ENCODE results near the gene HNRNPA2B1.
A peak's percentile ranks its signal among the peaks of the same experiment; 100 is the strongest.

- TF ChIP-seq CTCF (IDR thresholded peaks at IDR 0.05), result no peak
- peak; percentile 54 for TF ChIP-seq REST (IDR thresholded peaks at IDR 0.05)
- no peak for TF ChIP-seq MYC (IDR thresholded peaks at IDR 0.05; ENCODE audit: borderline replicate concordance, low read length)
- TF ChIP-seq NR3C1 (IDR thresholded peaks at IDR 0.05), result no peak
- TF ChIP-seq HMGXB4 (CRISPR knock-in tag; IDR thresholded peaks at IDR 0.05; ENCODE audit: borderline replicate concordance), result no peak
- TF ChIP-seq ELK1 (IDR thresholded peaks at IDR 0.05; ENCODE audit: low read depth, low read length), result no peak
- peak in 1 of 2 experiments; percentile 27; a peak in 1 of 4 replicates for TF ChIP-seq CEBPB (IDR thresholded peaks at IDR 0.05)
- TF ChIP-seq MAFK (IDR thresholded peaks at IDR 0.05; ENCODE audit: partially characterized antibody), result no peak
Measured at GRCh38 chr7:26200444-26201246, at the start of gene HNRNPA2B1.

Measured in A549 (cell line).